A172 (cell line): Measurements from ENCODE around the gene REXO2. TPM values are rescaled to one million over a fixed set of nuclear protein-coding genes. Genes with fewer than 3 reads are reported as not detected.

ENCODE experiments used
- DNase-seq: peaks from one replicate; pipeline ENCODE4 v3.0.0-alpha.2; 2015; ENCODE audit warnings: low spot score
- total RNA-seq: library from RNA; depleted of rRNA; stranded (reverse); fragments of >200 nt; shearing (Covaris generic); gene quantifications from 2 replicates; pipeline ENCODE4 v1.2.3, GENCODE V29; 2014; rRNA removed

Gene REXO2
- total RNA-seq, 1 experiment from 2014 or later: 168 TPM

DNA sequence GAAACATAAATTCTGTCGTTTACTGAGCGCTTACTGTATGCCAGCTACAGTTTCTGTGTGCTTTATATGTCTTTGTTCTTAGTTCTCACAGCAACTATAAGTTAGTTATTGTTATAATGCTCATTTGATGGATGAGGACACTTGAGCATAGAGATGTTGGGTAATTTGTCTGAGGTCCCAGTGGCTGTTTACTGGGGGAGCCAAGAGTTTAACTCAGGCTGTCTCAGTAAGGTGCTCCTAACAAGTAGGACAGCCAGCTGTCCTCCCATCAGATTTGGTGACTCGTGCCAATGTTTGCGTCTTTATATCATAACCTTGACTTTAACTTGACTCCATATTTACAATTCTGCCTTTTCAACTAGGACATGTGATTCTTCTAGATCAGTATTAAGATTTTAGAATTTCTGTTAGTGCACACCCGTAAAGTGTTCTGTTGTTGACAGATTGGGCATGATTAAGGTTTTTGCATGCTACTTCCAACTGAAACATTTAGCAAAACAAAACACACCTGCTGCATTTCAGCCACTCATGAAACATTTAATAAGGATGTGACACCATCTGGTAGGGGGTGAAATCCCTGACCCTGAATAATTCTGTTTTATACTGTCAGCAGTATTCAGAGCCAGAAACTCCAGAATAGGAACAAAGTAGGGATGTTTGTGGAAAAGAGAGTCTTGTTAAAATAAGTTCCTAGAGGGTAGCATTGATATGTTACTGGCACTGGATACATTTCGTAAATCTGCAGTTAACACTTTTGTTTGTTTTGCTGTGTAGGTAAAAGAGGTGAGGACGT lies 1.9 kb downstream of the REXO2 start:
- DNase-seq: no peak

DNA sequence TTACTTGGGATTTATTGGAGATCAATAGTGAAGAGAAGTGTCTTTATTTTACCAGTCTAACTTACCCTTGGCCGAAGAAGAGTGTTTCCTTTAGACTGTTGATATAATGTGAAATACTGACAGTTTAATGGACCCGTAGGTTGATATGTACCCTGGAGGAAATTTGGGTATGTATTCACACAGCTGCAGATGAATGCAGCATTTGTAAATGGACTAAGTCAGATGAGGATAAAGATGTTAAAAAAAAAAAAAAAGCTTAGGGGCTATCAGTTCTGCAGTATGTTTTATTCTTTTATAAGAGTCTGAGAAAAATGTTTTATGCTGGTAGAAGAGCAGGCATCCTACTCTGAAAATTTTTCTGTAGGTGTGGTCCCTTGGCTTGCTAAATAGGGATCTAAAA lies 2.7 kb downstream of the REXO2 start:
- no peak for DNase-seq

DNA sequence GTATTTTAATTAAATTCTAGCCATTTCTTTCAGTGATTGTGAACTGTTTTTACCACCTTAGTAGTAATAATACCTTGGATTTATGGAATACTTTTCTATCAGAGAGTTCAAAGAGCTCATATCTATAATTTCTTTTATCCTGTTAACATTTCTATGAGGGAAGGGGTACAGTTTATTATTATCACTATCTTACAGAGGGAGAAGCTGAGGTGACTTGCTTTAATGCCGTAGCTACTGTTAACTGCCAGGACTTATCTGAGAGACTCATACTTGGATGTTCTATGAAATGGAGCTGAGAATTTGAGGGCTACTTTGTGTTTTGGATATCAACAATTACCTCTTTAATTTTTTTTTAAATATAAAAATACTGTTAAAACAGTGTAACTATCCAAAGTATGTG lies 3.3 kb downstream of the REXO2 start:
- no peak for DNase-seq

DNA sequence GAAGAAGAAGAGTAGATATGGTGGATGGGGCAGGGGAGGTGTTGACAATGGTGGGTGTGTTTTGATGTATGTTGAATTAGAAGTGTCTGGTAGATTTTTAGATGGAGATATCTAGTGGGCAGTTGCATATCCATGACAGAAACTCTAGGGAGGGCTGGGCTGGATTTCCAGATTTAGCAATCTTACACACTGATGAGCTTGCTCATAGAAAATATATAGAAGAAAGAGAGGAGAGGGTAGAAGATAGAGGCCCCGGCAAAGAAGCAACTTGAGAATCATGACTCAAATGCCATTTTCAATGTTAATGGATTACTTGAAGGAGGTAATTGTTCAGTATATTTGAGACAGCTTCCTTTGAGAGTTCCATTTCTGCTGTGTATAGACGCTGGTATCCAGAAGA lies 8.2 kb downstream of the REXO2 start:
- DNase-seq: no peak

DNA sequence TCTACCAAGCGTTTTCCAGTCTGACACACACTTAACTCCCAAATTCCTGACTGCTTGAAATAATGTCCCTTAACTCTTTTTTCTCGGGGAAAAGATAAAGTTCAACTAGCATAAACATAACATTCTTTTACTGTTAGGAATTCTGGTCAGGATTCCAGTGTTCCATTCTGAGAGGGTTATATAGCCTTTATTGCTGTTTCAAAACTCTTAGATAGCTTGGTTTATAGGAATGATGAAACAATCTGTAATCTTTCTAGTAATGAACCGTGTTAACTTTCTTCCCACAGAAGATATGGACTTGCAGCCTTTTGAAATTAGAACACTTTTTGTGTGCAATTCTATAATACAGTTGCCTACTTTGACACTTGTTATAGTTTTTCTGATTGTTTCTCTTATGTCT lies 8.6 kb downstream of the REXO2 start:
- DNase-seq: no peak

DNA sequence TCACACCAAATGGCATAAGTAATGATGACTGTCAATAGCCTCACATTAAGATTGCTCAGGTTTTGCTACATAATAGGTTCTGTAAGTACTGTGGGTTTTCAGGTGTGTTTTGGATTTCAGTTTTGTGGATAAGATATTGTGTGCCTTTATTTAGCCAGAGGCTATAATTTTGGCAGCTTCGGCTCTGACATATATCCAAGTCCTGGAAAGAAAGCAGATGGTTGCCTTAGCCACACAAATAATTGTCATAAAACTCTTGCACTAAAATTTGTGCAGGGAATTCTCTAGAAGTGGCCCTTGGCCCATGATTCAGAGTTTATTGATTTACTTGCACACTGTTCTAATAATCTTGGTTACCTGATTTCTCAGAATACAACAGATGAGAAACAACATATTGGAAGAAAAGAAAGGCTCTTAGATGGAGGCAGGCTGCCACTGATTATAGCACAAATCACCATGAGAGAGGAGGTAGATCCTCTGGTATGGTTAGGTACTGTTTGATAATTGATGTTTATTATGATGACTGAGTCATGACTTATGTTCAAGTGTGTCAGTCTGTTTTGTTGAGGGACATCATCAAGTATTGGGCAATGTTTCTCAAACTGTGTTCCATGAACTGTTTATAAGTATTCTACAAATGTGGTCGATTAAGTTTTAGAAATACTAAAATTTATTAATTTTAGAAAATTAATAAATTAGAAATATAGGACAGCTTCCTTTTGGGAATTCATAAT lies 9.6 kb downstream of the REXO2 start:
- no peak for DNase-seq

DNA sequence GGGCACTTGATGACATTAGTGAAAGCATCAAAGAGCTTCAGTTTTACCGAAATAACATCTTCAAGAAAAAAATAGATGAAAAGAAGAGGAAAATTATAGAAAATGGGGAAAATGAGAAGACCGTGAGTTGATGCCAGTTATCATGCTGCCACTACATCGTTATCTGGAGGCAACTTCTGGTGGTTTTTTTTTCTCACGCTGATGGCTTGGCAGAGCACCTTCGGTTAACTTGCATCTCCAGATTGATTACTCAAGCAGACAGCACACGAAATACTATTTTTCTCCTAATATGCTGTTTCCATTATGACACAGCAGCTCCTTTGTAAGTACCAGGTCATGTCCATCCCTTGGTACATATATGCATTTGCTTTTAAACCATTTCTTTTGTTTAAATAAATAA lies 10.6 kb downstream of the REXO2 start:
- DNase-seq: no peak

DNA sequence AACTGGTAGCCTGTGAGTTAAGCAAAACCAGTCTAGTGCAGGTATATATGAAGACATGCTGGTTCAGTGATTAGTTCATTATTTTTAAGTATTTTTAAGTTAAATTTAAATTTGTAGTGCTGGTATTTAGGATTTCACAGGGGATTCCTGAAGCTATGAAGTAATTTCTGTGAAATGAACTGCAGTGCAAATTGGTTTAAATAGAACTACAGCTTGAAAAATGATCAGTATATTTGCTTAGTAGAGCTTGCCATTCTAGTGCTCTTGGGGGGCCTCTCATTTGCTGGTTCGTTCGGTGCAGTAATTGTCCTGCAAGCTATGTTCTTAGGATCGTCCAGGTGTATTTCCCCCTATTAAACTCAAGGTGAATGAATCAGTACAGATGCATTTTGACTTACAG lies 13.1 kb downstream of the REXO2 start:
- DNase-seq: no peak

DNA sequence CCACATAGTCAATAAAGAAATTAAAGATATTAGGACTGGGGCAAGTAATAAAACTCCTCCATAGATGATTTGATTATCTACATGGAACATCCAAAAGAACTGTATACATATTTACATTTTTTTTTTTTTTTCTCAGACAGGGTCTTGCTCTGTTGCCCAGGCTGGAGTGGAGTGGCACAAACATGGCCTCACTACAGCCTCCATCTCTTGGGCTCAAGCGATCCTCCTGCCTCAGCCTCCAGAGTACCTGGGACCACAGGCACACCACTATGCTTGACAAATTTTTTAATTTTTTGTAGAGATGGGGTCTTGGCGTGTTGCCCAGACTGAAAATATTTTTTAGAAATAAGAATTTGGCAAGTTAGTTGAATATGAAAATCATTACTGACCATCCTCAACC lies 24.7 kb downstream of the REXO2 start:
- DNase-seq: no peak

DNA sequence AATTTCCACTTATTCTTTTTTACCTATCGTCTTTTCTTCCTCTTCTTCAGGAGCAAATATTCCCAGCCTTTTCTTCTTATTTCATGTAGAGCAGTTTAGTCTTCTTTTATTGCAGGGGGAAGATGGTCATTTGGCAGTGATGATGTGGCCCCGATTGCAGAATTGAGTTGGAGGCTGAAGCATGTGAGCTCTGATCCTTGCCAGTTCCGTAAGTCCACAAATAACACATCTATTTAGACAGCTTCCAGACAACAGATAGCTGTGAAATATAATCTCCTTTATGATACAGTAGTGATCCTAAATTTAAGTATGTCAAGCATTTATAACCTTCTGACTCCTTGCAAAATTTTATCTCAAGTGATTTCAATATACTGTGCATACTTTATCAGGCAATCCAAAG lies 27.5 kb downstream of the REXO2 start:
- DNase-seq: no peak

DNA sequence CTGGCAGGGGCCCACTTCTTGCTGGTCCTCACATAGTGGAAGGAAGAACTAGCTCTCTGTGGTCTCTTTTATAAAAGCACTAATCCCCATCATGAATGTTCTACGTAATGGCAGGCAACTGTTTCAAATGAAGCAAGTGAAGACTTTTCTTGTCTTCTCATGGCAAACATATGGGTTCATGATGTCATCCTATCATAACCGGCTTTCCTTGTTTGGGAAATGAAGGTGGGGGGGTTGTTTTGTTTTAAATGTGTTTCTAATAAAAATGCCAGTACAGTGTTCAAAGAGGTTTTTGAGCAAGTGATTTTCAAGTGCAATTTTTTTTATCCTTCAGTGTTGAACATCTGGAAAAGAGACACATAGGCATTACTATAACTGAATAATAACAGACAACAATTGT lies 33.4 kb downstream of the REXO2 start:
- no peak for DNase-seq

DNA sequence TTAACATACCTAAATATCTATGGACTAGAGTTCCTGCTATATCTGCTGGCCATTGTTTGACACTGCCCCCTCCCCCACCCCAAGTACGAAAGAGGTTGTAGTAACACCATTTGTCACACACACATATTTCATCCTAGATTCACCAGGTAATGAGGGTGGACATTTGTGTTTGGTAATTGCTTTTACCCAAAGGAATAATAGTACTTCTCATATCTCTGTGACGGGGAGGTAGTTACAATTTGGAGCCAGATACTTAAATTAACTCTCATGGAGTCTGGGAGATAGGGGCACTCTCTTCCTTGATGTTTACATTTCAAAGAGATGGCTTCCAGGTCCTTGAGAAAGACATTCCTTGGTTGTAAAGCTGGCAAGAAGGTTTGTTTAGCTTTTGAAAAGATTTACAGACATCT lies 38.7 kb downstream of the REXO2 start:
- no peak for DNase-seq

DNA sequence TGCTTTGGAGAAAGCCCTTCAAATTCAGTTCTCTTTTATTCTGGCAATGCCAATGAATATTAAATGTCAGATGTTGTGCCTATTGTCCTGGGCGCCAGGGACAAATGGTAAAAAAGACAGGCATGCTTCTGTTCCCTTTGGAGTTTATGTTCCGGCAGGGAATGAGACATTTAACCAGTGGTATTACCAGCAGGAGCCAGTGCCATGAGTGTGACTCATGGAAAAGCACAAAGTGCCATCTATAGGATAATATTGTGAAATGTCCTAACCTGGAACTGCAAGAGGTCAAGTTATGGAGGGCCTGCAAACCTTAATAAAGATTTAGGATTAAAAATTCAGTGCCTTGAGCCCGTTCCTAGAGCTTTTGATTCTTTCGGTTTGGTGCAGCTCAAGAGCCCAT lies 39.5 kb downstream of the REXO2 start:
- peak; percentile 3 for DNase-seq

DNA sequence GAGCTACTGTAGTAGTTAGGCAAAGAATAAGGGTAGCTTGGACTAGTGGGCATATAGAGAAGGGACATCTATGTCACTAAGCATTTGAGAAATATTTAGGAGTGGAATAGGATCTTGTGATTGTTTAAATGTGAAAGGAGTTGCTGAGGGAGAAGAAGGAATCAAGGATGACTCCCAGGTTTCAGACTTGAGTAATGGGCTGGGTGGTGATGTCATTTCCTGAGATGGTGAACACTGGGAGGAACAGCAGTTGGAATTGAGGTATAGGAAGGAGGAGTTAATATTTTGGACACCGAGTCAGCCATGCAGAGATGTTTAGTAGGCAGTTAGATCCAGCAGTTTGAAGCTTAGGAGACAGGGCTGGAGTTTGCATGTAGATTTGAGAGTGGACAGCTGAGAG lies 40.1 kb downstream of the REXO2 start:
- peak; percentile 2 for DNase-seq

DNA sequence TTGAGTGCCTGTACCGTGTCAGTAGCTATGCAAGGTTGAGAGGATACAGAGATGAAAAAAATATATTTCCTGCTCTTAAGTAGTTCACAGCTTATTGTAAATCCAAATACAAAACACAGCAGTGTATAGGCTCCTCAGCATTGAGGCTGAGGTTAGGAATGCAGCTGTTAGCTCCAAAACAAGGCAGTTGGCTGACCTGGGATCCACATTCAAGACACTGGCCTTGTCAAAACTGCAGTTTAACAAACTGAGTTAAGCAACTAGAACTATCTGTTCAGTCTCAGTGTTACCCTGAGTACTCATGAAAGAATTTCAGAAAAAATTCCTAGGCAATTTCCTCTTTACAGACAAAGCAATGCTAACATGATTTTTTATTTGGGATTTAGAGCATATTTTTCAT lies 42.8 kb downstream of the REXO2 start:
- DNase-seq: no peak

DNA sequence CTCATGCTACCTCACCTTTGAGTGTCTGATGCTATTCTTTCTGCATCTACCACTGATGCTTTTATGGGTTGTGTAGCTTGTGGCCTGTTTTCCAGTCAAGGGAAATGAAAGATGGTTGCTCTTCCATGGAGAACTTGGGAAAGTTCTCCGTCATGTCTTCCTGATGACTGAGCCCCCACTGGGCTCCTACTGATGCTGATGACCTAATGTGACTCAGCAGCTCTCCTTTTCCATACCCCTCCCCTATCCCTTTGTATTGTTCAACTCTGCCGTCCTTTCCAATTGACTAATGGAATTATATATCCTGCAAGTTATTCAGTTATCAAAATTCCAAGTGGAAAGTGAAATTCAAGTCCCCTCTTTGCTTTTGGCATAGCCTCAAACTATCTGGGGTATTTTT lies 44.7 kb downstream of the REXO2 start:
- no peak for DNase-seq

DNA sequence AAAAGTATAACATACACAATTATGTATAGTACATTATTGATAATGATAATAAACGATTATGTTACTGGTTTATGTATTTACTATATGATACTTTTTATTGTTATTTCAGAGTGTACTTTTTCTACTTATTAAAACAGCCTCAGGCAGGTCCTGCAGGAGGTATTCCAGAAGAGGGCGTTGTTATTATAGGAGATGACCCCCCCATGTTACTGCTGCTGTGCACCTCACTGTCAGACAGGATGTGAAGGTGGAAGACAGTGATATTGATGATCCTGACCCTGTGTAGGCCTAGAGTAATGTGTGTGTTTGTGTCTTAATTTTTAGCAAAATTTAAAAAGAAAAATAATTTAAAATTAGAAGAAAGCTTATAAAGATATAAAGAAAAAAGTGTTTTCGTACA lies 57.6 kb downstream of the REXO2 start:
- no peak for DNase-seq

DNA sequence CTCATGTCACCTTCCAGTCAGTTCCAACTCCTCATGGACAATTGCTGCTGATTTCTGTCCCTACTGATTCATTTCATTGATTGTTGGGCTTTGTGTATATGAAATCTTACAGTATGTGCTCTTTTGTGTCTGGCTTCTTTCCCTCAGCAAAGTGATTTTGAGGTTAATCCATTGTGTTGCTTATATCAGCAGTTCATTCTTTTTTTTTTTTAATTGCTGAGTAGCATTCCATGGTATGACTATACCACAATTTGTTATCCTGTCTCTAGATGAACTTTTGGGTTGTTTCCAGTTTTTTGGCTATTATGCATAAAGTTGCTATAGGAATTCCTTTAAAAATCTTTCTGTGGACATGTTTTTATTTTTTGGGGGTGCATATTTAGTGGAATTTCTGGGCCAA lies 60.5 kb downstream of the REXO2 start:
- no peak for DNase-seq

Other genes starting within 250 kb of the REXO2 start
- gene NNMT, start 143.1 kb upstream of the REXO2 start, total RNA-seq: 109 and 204 TPM in 2 replicates
- 4.1 and 4.6 TPM in 2 replicates for gene C11orf71, start 39.0 kb upstream of the REXO2 start, total RNA-seq
- 39.3 and 52.8 TPM in 2 replicates for gene RBM7, start 38.8 kb upstream of the REXO2 start, total RNA-seq
- gene NXPE1, start 120.4 kb downstream of the REXO2 start, total RNA-seq: 0.05 TPM in 1 of 2 replicates, not detected in the other
- not detected in 2 replicates for gene NXPE4, start 156.3 kb downstream of the REXO2 start, total RNA-seq
- not detected in 2 replicates for gene NXPE2, start 239.1 kb downstream of the REXO2 start, total RNA-seq